22Rv1 (cell line): Measurements from ENCODE around the gene PRDM15.

Source experiments
- CTCF ChIP-seq: fragments of 450-650 bp; IDR thresholded peaks from 2 replicates; pipeline ENCODE4 v1.5.1; 2017; ENCODE audit warnings: mild to moderate bottlenecking
- ZFX ChIP-seq: fragments of 450-650 bp; IDR thresholded peaks from 2 replicates; pipeline ENCODE4 v1.6.1; 2017; ENCODE audit warnings: antibody characterized with exemption, borderline replicate concordance

GRCh38 chr21:41920476-41920875 is 41.3 kb upstream of the PRDM15 start:
- TF ChIP-seq CTCF (no peak), ZFX (no peak)
